Panc1 (cell line): ENCODE data around the gene KCNJ9. TPM values are rescaled to one million over a fixed set of nuclear protein-coding genes. Genes with fewer than 3 reads are reported as not detected.

Source experiments
- ATAC-seq: fragments of 200-7000 bp; cut with Tn5 transposase; 2 replicates; pipeline ENCODE4 v1.9.1; 2020; ENCODE audit warnings: mild to moderate bottlenecking, moderate library complexity
- BruUV-seq: library from RNA; stranded (reverse); fragments of 400-500 nt; replicated peaks from 2 replicates; lab custom pipeline; 2021; lab: Mats Ljungman, UMichigan
- CTCF ChIA-PET: fragments of 300-600 bp; sonication (Branson Sonifier 250); formaldehyde crosslinking; loops from one replicate; lab custom pipeline; 2022; ENCODE audit warnings: antibody characterized with exemption; lab: Charles Lee
- POLR2A ChIA-PET: fragments of 300-600 bp; sonication (Branson Sonifier 250); formaldehyde crosslinking; loops from one replicate; lab custom pipeline; 2022; ENCODE audit warnings: antibody characterized with exemption; lab: Charles Lee
- DNase-seq: peaks from one replicate; pipeline ENCODE4 v3.0.0-alpha.2; 2010; ENCODE audit warnings: low read depth, low spot score
- H3K27ac ChIP-seq: 2 replicates; pipeline ENCODE4 v1.5.1; 2011; ENCODE audit warnings: mild to moderate bottlenecking, low read length, inconsistent platforms
- H3K27me3 ChIP-seq: fragments of 200-500 bp; sonication (Bioruptor generic); 2 replicates; pipeline ENCODE4 v1.6.0; 2014; ENCODE audit warnings: low read length, inconsistent platforms; ENCODE audit not compliant: control insufficient read depth, insufficient read depth
- H3K36me3 ChIP-seq: fragments of 200-500 bp; sonication (Bioruptor generic); 2 replicates; pipeline ENCODE4 v1.5.1; 2014; ENCODE audit warnings: inconsistent platforms, mild to moderate bottlenecking, low read length, moderate library complexity; ENCODE audit not compliant: control insufficient read depth, insufficient read depth
- H3K4me1 ChIP-seq: 2 replicates; pipeline ENCODE4 v1.5.1; 2011; ENCODE audit warnings: inconsistent platforms, mild to moderate bottlenecking, low read length, moderate library complexity; ENCODE audit not compliant: control insufficient read depth, insufficient read depth
- H3K4me3 ChIP-seq, 2 experiments: 2 replicates each; pipeline ENCODE4 v1.5.1; 2011 to 2012; ENCODE audit warnings: low read depth in 2 of 2, low read length in 2 of 2, mild to moderate bottlenecking in 2 of 2, inconsistent platforms in 1 of 2, moderate library complexity in 1 of 2
- H3K9me3 ChIP-seq: fragments of 200-500 bp; sonication (Bioruptor generic); 2 replicates; pipeline ENCODE4 v1.5.1; 2014; ENCODE audit warnings: low read depth, mild to moderate bottlenecking, inconsistent platforms, low read length, moderate library complexity; ENCODE audit not compliant: control insufficient read depth, insufficient read depth
- POLR2AphosphoS5 ChIP-seq: IDR thresholded peaks from 2 replicates; pipeline ENCODE4 v1.6.1; 2012; ENCODE audit warnings: mild to moderate bottlenecking, low read depth, low read length, moderate library complexity
- SIN3A ChIP-seq: IDR thresholded peaks from 2 replicates; pipeline ENCODE4 v1.6.1; 2012; ENCODE audit warnings: low read depth, mild to moderate bottlenecking, low read length, moderate library complexity, borderline replicate concordance; ENCODE audit not compliant: insufficient read depth
- TCF7L2 ChIP-seq: IDR thresholded peaks from 2 replicates; pipeline ENCODE4 v1.6.1; 2011; ENCODE audit warnings: mild to moderate bottlenecking, low read depth, low read length, inconsistent platforms
- in situ Hi-C: cut with HindIII; loops from 2 replicates; pipeline ENCODE4 v1.10.0; 2016; ENCODE audit warnings: low sequenced_read_pairs, low pct_unique_long_range_greater_than_20kb
- intact Hi-C: fragments of 100-400 bp; cut with micrococcal nuclease; formaldehyde crosslinking; loops from one replicate; pipeline ENCODE4 v1.10.0; 2022; ENCODE audit not compliant: unreplicated experiment
- total RNA-seq: library from RNA; stranded (reverse); gene quantifications from one replicate; pipeline ENCODE4 v1.2.1, GENCODE V29; 2021; ENCODE audit not compliant: unreplicated experiment
- TF ChIP-seq, protein P1 (sequence below): fragments of 450-650 bp; IDR thresholded peaks from 2 replicates; pipeline ENCODE4 v1.5.1; 2017; ENCODE audit warnings: mild to moderate bottlenecking
- TF ChIP-seq, protein P2 (sequence below), 2 experiments: IDR thresholded peaks; 2 replicates each; pipeline ENCODE4 v1.6.1; 2011 to 2012; ENCODE audit warnings: low read depth in 2 of 2, control low read depth in 1 of 2, low read length in 1 of 2, mild to moderate bottlenecking in 1 of 2, moderate library complexity in 1 of 2; ENCODE audit not compliant: insufficient read depth in 1 of 2

KCNJ9 gene
- total RNA-seq, 1 experiment from 2014 or later, result not detected

DNA sequence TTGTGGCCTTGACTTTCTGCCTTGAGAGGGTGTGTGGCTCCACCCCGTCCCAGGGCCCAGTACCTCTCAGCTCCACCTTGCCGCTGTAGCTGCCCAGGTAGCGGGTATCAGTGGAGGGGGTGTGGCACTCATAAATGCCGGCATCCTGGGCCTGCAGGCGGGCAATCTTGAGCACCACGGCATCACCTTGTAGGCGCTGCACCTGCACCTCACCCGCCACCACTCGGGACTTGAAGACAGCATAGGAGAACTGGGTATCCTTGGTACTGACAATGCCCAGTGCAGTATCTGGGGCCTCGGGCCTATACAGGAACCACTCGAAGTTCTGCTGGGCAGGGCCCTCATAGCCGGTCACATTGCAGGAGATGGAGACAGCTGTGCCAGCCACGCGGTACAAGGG is 13.5 kb downstream of the KCNJ9 start:
- H3K27me3 ChIP-seq, result no peaks in the 10 kb centered on the region
- ChIA-PET CTCF (interaction anchor here (0.6 kb wide), 1 partner anchor 269 kb away, joined by 4 read pairs; no protein-coding TSS in a partner anchor), POLR2A (no interaction called here)
- peaks cover 3% of the 10 kb centered on the region; the same call in 1 of the 2 replicates for H3K4me1 ChIP-seq
- no peak overlapping the region for H3K27ac ChIP-seq
- no TSS peak for BruUV-seq
- TF ChIP-seq POLR2AphosphoS5 (no peak), SIN3A (no peak), TCF7L2 (no peak)
- TF ChIP-seq, protein P1, sequence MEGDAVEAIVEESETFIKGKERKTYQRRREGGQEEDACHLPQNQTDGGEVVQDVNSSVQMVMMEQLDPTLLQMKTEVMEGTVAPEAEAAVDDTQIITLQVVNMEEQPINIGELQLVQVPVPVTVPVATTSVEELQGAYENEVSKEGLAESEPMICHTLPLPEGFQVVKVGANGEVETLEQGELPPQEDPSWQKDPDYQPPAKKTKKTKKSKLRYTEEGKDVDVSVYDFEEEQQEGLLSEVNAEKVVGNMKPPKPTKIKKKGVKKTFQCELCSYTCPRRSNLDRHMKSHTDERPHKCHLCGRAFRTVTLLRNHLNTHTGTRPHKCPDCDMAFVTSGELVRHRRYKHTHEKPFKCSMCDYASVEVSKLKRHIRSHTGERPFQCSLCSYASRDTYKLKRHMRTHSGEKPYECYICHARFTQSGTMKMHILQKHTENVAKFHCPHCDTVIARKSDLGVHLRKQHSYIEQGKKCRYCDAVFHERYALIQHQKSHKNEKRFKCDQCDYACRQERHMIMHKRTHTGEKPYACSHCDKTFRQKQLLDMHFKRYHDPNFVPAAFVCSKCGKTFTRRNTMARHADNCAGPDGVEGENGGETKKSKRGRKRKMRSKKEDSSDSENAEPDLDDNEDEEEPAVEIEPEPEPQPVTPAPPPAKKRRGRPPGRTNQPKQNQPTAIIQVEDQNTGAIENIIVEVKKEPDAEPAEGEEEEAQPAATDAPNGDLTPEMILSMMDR, result no peak
- TF ChIP-seq, protein P2, sequence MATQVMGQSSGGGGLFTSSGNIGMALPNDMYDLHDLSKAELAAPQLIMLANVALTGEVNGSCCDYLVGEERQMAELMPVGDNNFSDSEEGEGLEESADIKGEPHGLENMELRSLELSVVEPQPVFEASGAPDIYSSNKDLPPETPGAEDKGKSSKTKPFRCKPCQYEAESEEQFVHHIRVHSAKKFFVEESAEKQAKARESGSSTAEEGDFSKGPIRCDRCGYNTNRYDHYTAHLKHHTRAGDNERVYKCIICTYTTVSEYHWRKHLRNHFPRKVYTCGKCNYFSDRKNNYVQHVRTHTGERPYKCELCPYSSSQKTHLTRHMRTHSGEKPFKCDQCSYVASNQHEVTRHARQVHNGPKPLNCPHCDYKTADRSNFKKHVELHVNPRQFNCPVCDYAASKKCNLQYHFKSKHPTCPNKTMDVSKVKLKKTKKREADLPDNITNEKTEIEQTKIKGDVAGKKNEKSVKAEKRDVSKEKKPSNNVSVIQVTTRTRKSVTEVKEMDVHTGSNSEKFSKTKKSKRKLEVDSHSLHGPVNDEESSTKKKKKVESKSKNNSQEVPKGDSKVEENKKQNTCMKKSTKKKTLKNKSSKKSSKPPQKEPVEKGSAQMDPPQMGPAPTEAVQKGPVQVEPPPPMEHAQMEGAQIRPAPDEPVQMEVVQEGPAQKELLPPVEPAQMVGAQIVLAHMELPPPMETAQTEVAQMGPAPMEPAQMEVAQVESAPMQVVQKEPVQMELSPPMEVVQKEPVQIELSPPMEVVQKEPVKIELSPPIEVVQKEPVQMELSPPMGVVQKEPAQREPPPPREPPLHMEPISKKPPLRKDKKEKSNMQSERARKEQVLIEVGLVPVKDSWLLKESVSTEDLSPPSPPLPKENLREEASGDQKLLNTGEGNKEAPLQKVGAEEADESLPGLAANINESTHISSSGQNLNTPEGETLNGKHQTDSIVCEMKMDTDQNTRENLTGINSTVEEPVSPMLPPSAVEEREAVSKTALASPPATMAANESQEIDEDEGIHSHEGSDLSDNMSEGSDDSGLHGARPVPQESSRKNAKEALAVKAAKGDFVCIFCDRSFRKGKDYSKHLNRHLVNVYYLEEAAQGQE (IDR thresholded peaks at IDR 0.05; ENCODE audit: insufficient read depth in 1 of 2, low read depth in 2 of 2, low read length in 1 of 2), result no peak
- H3K9me3 ChIP-seq, result no peaks in the 10 kb centered on the region
- intact Hi-C loops (no loop called here), in situ Hi-C loops (no loop called here)
- DNase-seq, result no peak
- no peaks in the 10 kb centered on the region; the same call in 1 of the 2 replicates for H3K36me3 ChIP-seq
- no peak overlapping the region for H3K4me3 ChIP-seq
- ATAC-seq, result no peak

DNA sequence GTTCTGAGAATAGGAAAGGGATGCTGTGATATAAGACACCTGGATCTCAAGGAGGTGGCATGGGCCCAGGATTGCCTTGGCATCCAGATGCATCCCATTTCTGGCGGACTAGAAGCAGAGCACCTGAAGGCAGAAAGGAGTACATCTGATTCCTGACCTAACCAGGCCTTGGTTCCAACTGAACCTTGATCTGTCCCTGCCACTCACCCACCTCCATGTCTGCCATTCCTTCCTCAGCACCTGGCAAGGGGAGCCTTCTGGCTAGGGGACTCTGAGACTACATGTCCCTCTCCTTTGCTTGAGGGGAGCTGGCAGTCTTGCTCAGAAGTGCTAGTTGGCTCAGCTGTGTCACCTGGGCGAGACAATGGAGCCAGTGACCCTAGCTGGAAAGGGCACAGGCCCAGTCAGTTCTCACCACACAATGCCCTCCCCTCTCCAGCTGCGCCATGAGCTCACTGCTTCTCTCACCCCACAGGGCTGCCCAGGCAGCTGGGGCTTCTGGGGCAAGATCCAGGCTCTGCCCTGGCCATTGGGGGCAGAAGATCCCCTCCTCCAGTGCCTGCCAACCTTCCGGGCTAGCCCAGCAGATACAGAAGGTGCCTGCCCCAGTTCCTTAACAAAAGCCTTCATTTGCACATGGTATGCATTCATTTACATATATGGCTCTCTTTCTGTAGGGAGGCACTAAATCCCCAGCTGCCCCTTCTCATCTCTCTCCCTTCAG is 14.2 kb downstream of the KCNJ9 start:
- intact Hi-C loops (no loop called here), in situ Hi-C loops (no loop called here)
- Histone ChIP-seq H3K4me1 (peaks cover 3% of the 10 kb centered on the region; the same call in 1 of the 2 replicates), H3K4me3 (no peak overlapping the region), H3K27me3 (no peaks in the 10 kb centered on the region), H3K27ac (no peak overlapping the region), H3K36me3 (no peaks in the 10 kb centered on the region; the same call in 1 of the 2 replicates), H3K9me3 (no peaks in the 10 kb centered on the region)
- no TSS peak for BruUV-seq
- ATAC-seq (no peak), DNase-seq (no peak)
- TF ChIP-seq POLR2AphosphoS5, result no peak
- ChIA-PET CTCF (no interaction called here), POLR2A (no interaction called here)
